MM.1S (cell line): ENCODE data around the gene ITGA6.

Source experiments
- EZH2 ChIP-seq: fragments of 300-600 bp; sonication (generic); optimal IDR thresholded peaks from 2 replicates; pipeline ENCODE3; 2017; ENCODE audit warnings: low read depth, mild to moderate bottlenecking, antibody characterized with exemption, low read length, mixed read lengths
- TF ChIP-seq, protein P1 (sequence below): fragments of 300-600 bp; sonication (generic); IDR thresholded peaks from 2 replicates; pipeline ENCODE4 v1.5.1; 2016; ENCODE audit warnings: antibody characterized with exemption, low read length, mixed read lengths

DNA sequence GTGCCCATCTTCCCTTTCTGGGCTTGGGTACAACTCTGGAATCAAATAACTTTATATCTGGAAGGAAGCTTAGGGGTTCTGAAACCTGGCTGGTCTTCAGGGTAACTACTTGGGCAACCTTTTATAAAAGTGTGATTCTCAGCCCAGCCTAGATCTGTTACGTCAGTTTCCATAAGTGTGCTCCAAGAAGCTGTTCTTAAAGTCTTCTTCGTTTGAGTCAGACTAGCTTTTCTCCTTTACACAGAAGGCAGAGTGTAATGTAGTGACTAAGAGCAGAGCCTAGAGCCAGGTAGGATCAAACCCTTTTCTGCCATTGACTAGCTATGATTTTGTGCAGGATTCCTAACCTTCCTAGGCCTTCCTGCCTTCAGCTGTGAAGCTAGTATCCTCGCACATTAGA lies 5.8 kb downstream of the ITGA6 start:
- TF ChIP-seq, protein P1, sequence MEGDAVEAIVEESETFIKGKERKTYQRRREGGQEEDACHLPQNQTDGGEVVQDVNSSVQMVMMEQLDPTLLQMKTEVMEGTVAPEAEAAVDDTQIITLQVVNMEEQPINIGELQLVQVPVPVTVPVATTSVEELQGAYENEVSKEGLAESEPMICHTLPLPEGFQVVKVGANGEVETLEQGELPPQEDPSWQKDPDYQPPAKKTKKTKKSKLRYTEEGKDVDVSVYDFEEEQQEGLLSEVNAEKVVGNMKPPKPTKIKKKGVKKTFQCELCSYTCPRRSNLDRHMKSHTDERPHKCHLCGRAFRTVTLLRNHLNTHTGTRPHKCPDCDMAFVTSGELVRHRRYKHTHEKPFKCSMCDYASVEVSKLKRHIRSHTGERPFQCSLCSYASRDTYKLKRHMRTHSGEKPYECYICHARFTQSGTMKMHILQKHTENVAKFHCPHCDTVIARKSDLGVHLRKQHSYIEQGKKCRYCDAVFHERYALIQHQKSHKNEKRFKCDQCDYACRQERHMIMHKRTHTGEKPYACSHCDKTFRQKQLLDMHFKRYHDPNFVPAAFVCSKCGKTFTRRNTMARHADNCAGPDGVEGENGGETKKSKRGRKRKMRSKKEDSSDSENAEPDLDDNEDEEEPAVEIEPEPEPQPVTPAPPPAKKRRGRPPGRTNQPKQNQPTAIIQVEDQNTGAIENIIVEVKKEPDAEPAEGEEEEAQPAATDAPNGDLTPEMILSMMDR, result no peak
- no peak for TF ChIP-seq EZH2
